CD14-positive monocyte (primary cell): ENCODE data around the gene GAST. TPM values are rescaled to one million over a fixed set of nuclear protein-coding genes. Genes with fewer than 3 reads are reported as not detected.

Source experiments
- DNase-seq, 3 donors: peaks; one replicate each; pipeline ENCODE4 v3.0.0-alpha.2; 2011 to 2022
- H2AFZ ChIP-seq: 2 replicates; pipeline ENCODE4 v1.6.0; 2012; ENCODE audit warnings: mild to moderate bottlenecking, low read depth, low read length, inconsistent platforms; ENCODE audit not compliant: insufficient read depth, poor library complexity, severe bottlenecking
- H3K27ac ChIP-seq, 2 donors: 1 replicate in 1 of 2; 2 replicates in 1 of 2; pipeline ENCODE4 v1.5.1; 2012 to 2013; ENCODE audit warnings: low read length in 2 of 2, control low read depth in 1 of 2, inconsistent platforms in 1 of 2, low read depth in 1 of 2, mild to moderate bottlenecking in 1 of 2
- H3K27me3 ChIP-seq, 2 donors: one replicate each; pipeline versions ENCODE4 v1.6.0 to v1.6.1; 2011 to 2013; ENCODE audit warnings: low read length in 2 of 2; ENCODE audit not compliant: control insufficient read depth in 2 of 2, insufficient read depth in 2 of 2
- H3K36me3 ChIP-seq, 2 donors: replicated peaks in 1 of 2; 1 replicate in 1 of 2; 2 replicates in 1 of 2; pipeline versions ENCODE4 v1.5.1 to v1.6.1; 2012 to 2013; ENCODE audit warnings: low read length in 2 of 2, control low read depth in 1 of 2, inconsistent platforms in 1 of 2, mild to moderate bottlenecking in 1 of 2; ENCODE audit not compliant: insufficient read depth in 2 of 2, control insufficient read depth in 1 of 2
- H3K4me1 ChIP-seq, 2 donors: 1 replicate in 1 of 2; 2 replicates in 1 of 2; pipeline versions ENCODE4 v1.5.1 to v1.6.1; 2012 to 2013; ENCODE audit warnings: low read length in 2 of 2, control low read depth in 1 of 2, inconsistent platforms in 1 of 2, mild to moderate bottlenecking in 1 of 2, moderate library complexity in 1 of 2; ENCODE audit not compliant: insufficient read depth in 2 of 2, control insufficient read depth in 1 of 2
- H3K4me2 ChIP-seq: replicated peaks from 2 replicates; pipeline ENCODE3; 2012; ENCODE audit warnings: low read length, moderate library complexity, mild to moderate bottlenecking; ENCODE audit not compliant: poor library complexity, severe bottlenecking; ENCODE audit errors: extremely low read depth
- H3K4me3 ChIP-seq, 3 experiments: fragments of 200-600 bp in 1 of 3; sonication (generic) in 1 of 3; replicated peaks in 1 of 3; 1 replicate in 2 of 3; 2 replicates in 1 of 3; pipeline ENCODE4 v1.5.1; 2011 to 2013; ENCODE audit warnings: low read length in 3 of 3, mild to moderate bottlenecking in 3 of 3, control low read depth in 2 of 3, low read depth in 2 of 3, inconsistent platforms in 1 of 3, moderate library complexity in 1 of 3
- H3K79me2 ChIP-seq: 2 replicates; pipeline ENCODE4 v1.6.0; 2012; ENCODE audit warnings: mild to moderate bottlenecking, control low read depth, inconsistent platforms, low read length, moderate library complexity; ENCODE audit not compliant: insufficient read depth
- H3K9ac ChIP-seq: 2 replicates; pipeline ENCODE4 v1.6.0; 2017; ENCODE audit warnings: low read length, mild to moderate bottlenecking; ENCODE audit not compliant: insufficient read depth, poor library complexity, severe bottlenecking
- H3K9me3 ChIP-seq, 2 donors: replicated peaks in 1 of 2; 1 replicate in 1 of 2; 2 replicates in 1 of 2; pipeline versions ENCODE4 v1.5.1 to v1.6.1; 2012 to 2013; ENCODE audit warnings: low read length in 2 of 2, control low read depth in 1 of 2; ENCODE audit not compliant: control insufficient read depth in 1 of 2, insufficient read depth in 1 of 2
- H4K20me1 ChIP-seq: 2 replicates; pipeline ENCODE4 v1.6.0; 2012; ENCODE audit warnings: mild to moderate bottlenecking, low read length, control low read depth, moderate library complexity; ENCODE audit not compliant: insufficient read depth
- H3K27ac Mint-ChIP-seq, 7 donors: one replicate each; pipeline ENCODE4 v1.8.0; 2020; ENCODE audit warnings: mild to moderate bottlenecking in 7 of 7, mixed read lengths in 7 of 7, moderate library complexity in 6 of 7, inconsistent platforms in 2 of 7
- H3K27me3 Mint-ChIP-seq, 3 donors: one replicate each; pipeline ENCODE4 v1.8.0; 2021 to 2022; ENCODE audit warnings: low read depth in 3 of 3, mild to moderate bottlenecking in 3 of 3, mixed read lengths in 3 of 3, moderate library complexity in 3 of 3, inconsistent platforms in 1 of 3
- H3K36me3 Mint-ChIP-seq, 2 donors: one replicate each; pipeline ENCODE4 v1.8.0; 2020; ENCODE audit warnings: mixed read lengths in 2 of 2, inconsistent platforms in 1 of 2, mild to moderate bottlenecking in 1 of 2
- H3K4me1 Mint-ChIP-seq: one replicate; pipeline ENCODE4 v1.8.0; 2020; ENCODE audit warnings: mild to moderate bottlenecking, mixed read lengths
- H3K4me3 Mint-ChIP-seq, 2 donors: one replicate each; pipeline ENCODE4 v1.8.0; 2020; ENCODE audit warnings: mild to moderate bottlenecking in 2 of 2, mixed read lengths in 2 of 2, moderate library complexity in 1 of 2
- H3K9me3 Mint-ChIP-seq, 7 donors: one replicate each; pipeline ENCODE4 v1.8.0; 2020 to 2022; ENCODE audit warnings: mixed read lengths in 7 of 7, mild to moderate bottlenecking in 6 of 7, moderate library complexity in 6 of 7, inconsistent platforms in 2 of 7
- WGBS: methylation state at CpG from one replicate; pipeline ENCODE4 v1.1.5; 2013; ENCODE audit warnings: missing lambda C conversion rate; ENCODE audit not compliant: insufficient coverage; 5-methylcytosine and 5-hydroxymethylcytosine counted together
- intact Hi-C, 2 donors: fragments of 100-400 bp; cut with micrococcal nuclease; formaldehyde crosslinking; loops; one replicate each; pipeline versions ENCODE4 v1.15.0 to v1.15.1; 2023
- polyA plus RNA-seq, 3 donors: library from polyadenylated mRNA; depleted of rRNA in 1 of 3; unstranded in 2 of 3; stranded (reverse) in 1 of 3; fragments of 300-500 nt in 2 of 3; fragments of >200 nt in 1 of 3; fragmentation: Illumina TruSeq in 2 of 3; gene quantifications; 1 replicate in 2 of 3; 2 replicates in 1 of 3; pipeline ENCODE4 v1.2.3, GENCODE V29; 2012 to 2021
- TF ChIP-seq, protein P1 (sequence below): fragments of 200-600 bp; IDR thresholded peaks from one replicate; pipeline ENCODE4 v1.8.0; 2022; ENCODE audit warnings: antibody characterized with exemption, mild to moderate bottlenecking

The GAST gene
- polyA plus RNA-seq, 3 donors: not detected

DNA sequence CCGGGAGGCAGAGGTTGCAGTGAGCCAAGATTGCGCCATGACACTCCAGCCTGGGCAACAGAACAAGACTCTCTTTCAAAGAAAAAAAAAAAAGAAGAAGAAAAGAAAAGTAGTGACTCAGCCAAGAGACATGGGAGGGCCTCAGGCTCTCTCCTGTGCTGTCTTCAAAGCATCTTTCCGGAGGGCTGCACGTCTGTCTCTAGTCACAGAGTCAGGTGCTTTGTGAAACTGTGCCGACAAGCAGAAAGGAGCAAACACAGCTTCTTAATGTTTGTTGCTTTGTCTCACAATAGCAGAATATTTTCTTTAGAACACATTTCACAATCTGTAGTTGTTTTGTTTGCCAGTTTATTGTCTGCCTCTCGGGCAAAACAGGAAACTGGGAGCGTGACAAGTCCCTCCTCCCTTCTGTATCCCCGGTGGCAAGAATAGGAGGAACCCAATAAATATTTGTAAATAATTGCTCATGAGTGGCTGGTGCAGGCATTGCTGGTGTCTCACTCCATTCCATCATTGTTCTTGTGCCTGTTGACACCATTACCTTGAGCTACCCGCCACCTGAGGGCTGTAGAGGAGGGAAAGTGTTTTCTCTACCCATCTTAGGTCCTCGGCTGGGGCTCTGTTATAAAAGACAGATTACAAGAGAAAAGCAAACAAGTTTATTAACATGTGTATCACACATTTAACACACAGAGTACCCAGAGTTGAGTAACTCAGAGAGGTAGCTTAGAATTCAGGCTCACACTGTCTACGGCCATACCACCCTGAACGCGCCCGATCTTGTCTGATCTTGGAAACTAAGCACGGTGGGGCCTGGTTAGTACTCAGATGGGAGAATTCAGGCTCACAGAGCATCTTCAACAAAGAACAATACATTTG is 5.5 kb downstream of the GAST start:
- peak overlapping the region; percentile 32 to 58 for H3K27ac ChIP-seq
- H3K9me3 ChIP-seq: no peaks in the 10 kb centered on the region
- H3K4me3 ChIP-seq: no peak overlapping the region
- H3K36me3 ChIP-seq: no peaks in the 10 kb centered on the region
- Mint-ChIP-seq H3K4me1 (peaks cover 13% of the 10 kb centered on the region), H3K27me3 (peaks cover 0 to 3% (median 2%) of the 10 kb centered on the region in 3 donors), H3K4me3 (peak overlapping the region in 1 of 2 donors; percentile 35), H3K9me3 (peaks cover 0 to 2% (median 0%) of the 10 kb centered on the region in 7 donors), H3K27ac (peak overlapping the region in 6 of 7 donors; percentile 43 to 76 (median 63)), H3K36me3 (no peaks in the 10 kb centered on the region)
- H2AFZ ChIP-seq: peak overlapping the region; percentile 53
- TF ChIP-seq, protein P1, sequence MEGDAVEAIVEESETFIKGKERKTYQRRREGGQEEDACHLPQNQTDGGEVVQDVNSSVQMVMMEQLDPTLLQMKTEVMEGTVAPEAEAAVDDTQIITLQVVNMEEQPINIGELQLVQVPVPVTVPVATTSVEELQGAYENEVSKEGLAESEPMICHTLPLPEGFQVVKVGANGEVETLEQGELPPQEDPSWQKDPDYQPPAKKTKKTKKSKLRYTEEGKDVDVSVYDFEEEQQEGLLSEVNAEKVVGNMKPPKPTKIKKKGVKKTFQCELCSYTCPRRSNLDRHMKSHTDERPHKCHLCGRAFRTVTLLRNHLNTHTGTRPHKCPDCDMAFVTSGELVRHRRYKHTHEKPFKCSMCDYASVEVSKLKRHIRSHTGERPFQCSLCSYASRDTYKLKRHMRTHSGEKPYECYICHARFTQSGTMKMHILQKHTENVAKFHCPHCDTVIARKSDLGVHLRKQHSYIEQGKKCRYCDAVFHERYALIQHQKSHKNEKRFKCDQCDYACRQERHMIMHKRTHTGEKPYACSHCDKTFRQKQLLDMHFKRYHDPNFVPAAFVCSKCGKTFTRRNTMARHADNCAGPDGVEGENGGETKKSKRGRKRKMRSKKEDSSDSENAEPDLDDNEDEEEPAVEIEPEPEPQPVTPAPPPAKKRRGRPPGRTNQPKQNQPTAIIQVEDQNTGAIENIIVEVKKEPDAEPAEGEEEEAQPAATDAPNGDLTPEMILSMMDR: no peak
- H3K4me1 ChIP-seq: peaks cover 12 to 14% of the 10 kb centered on the region in 2 donors
- H3K27me3 ChIP-seq: no peaks in the 10 kb centered on the region
- H3K9ac ChIP-seq: no peak overlapping the region
- 70% methylated on average over 3 of the region's 15 CpGs for WGBS
- DNase-seq: peak; percentile 47 to 71 (median 60)
- no peak overlapping the region for H3K4me2 ChIP-seq
- no peaks in the 10 kb centered on the region for H4K20me1 ChIP-seq
- intact Hi-C loops: no loop called here
- no peaks in the 10 kb centered on the region for H3K79me2 ChIP-seq

DNA sequence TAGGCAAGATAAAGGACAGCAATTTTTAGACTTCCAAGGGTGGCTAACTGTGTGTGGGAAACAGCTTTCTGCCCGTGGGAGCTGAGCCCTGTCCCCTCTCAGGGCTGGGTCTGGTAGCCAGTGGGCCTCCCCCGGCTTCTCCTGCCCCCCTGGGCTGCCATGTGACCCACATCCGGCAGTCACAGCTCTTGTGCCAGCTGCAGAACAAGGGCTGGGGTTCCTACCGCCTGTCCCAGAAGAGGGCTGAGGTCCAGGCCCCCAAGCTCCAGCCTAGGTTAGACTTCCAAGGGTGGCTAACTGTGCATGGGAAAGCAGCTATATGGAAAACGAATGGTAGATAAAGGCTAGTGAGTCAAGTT is 6.1 kb downstream of the GAST start:
- Mint-ChIP-seq H3K9me3 (peaks cover 0 to 2% (median 0%) of the 10 kb centered on the region in 7 donors), H3K4me1 (peaks cover 13% of the 10 kb centered on the region), H3K36me3 (no peaks in the 10 kb centered on the region), H3K27ac (no peak overlapping the region), H3K4me3 (no peak overlapping the region), H3K27me3 (peaks cover 0 to 3% (median 2%) of the 10 kb centered on the region in 3 donors)
- Histone ChIP-seq H3K9ac (no peak overlapping the region), H3K4me3 (no peak overlapping the region), H3K4me1 (peaks cover 12 to 14% of the 10 kb centered on the region in 2 donors), H2AFZ (no peak overlapping the region), H3K4me2 (no peak overlapping the region), H3K27ac (no peak overlapping the region), H3K9me3 (no peaks in the 10 kb centered on the region), H3K36me3 (no peaks in the 10 kb centered on the region), H3K79me2 (no peaks in the 10 kb centered on the region), H3K27me3 (no peaks in the 10 kb centered on the region), H4K20me1 (no peaks in the 10 kb centered on the region)
- intact Hi-C loops: no loop called here
- 87% methylated on average over 5 of the region's 5 CpGs for WGBS
- DNase-seq: no peak
- TF ChIP-seq, protein P1: no peak
